ENCODE results near the gene ADCY5.

ADCY5 gene

DNA sequence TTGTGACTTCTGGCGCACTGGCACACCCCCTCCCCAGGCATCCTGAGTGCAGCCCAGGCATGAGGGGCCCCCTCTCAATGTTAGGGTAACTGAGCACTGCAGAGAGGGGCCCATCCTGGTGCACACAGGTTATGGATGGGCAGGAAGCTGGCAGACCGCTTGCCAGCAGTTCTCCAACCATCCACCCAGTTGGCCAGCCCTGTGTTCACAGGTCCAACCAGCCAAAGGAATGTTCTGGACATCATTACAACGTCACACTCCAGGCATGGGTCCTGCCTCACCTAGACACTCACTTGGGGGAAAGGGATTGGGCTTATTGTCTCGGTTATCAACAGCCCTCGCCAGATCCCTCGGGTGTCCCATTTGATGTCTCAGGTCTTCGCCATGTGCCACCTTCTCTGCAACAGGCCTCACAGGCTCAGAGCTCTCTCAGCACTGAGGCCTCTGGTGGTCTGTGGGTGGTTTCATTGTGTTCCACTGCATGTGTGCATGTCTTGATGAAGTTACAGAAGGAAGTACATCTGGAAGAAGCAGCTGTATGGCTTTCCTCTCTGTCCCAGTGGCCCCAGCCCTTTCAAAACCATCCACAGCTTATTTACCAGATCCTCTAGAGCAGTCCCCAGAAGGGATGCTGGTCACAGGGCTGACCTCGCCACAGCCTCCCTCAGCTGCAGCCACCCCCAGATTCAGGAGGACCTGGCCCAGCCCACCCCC is 23.7 kb downstream of the ADCY5 start:
- DNase-seq = no peak

- DNase-seq = no peak
Measured at GRCh38 chr3:123424321-123424998, 24.4 kb downstream of the ADCY5 start.

DNA sequence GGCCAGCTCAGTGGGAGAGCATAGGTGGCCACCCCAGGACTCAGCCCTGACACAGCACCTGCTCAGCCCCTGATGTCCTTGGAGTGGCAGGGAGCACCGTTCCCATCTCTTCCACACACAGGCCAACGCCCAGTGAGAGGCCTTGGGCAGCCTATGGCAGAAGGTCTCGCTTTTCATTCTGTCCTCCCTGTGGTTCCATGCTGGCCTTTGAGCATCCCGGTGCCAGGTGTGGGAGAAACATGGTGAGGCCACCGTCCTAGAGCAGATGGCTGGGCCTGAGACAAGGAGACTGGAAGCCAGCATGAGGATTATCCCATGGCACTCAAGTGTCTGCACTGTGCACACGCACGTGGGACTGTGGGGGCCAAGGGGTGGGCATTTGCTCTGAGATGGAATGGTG is 25.1 kb downstream of the ADCY5 start:
- DNase-seq = peak; percentile 47

DNA sequence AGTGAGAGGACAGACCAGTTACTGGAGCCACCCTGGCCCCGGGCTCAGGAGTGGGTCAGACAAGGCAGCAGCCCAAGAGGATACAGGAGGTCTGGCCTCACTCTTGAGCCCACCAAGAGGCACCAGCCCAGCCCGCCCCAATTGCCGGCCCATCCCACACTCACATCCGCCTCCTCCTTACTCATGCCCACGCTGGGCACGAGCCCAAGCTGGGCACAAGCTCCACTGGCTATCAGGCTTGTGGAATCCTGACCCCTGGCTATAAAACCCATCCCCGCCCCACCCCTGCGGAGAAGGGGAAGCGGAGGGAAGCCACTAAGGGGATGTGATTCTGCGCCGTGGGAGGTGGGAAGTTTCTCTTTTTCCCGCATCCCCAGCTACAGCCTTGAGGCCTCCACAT is 25.9 kb downstream of the ADCY5 start:
- DNase-seq = no peak

DNA sequence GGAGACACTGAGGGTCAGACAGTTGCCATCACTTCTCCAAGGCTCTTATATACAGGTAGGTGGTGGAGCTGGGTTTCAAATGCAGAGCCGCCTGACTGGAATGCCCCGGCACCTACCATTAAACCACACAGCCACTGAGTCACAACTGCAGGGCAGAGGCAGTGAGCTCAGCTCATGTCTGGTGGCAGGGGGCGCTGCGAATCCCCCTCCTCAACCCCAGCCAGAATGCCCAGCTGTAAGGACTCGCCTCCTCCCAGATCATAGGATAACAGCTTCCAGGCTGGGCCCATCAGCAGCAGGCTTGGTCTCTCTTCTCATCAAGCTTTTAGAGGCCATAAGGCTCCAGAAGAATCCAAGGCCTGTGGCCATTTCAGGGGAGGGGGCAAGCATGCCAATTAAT is 26.4 kb downstream of the ADCY5 start:
- DNase-seq = no peak

DNA sequence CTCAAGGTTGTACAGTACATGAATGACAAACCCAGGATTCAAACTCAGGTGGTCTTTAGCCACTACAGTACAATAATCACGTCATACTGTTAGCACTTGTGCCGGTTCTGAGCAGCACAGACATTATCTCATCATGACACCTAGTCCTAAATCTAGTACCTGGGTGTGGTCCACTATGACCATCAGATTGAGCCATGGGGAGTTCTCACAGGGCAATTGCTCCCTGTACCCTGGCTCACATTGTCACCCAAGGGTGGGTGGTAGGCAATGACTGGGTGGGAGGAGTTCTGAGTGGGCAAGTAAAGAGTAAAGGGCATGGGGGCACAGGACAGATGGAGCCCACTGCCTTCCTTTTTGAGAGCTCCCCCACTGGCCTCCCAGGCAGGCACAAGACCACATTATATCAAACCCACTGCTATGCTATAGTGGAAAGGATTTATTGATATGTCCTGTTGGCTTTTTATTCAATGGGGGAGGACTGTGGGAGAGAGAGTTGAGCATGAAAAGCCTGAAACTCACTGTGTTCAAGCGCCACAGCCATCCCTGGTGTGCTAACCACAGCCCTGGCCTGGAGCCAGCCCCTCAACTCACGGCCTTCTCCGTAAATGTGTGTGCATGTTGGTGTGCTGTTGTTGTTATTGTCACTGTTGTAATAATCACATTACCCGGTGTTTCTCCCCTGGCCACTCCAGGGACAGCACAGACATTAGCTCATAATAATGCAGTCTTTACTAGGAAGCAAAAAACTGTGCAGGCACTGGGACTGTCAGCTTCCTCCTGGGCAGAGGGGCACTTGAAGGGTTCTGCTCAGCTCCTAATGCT is 27.3 kb downstream of the ADCY5 start:
- DNase-seq = peak; percentile 32

DNA sequence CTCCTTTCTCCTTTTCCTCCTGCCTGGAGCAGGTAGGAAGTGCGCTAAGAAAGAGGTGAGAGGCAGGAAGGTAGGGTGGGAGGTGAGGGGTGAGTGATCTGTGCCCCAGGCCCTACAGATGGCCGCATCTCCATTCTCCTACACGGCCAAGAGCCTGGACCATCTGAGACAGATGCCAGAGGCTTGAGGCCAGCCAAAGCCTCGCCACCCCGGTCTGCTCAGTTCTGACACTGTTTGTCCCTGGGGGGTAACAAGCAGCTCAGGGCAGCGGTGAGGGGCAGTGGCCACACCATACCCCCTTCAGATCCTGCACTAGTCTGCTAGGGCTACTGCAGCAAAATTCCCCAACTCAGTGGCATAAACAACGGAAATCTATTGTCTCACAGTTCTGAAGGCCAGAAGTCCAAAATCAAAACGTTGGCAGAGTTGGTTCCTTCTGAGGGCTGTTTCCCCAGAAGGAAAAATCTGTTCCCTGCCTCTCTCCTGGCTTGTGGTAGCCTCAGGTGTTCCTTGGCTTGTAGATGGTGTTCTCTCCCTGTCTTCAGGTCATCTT is 28.4 kb downstream of the ADCY5 start:
- no peak for DNase-seq

DNA sequence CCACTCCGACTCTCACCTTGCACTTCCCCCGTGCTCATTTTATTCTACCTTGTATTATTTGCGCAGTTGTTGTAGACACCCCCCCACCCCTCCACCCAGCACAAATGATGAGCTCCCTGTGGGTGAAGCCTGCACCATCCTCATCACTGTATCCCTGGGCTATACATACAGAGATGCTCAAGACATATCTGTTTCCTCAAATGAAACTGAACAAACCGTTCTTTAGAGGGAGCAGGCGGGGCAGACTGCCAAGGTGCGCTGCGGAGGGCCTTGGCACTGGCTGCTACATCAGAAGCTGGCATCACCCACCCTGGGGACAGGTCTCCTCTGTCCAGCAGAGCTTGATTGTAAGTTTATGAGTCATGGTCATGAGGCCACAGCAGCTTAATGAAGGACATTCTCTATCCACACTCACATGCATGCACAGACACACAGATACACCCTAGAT is 29.0 kb downstream of the ADCY5 start:
- DNase-seq = no peak

GRCh38 chr3:123419181-123419849 is 29.6 kb downstream of the ADCY5 start:
- no peak for DNase-seq

GRCh38 chr3:123416647-123417046 is 32.2 kb downstream of the ADCY5 start:
- DNase-seq = no peak

DNA sequence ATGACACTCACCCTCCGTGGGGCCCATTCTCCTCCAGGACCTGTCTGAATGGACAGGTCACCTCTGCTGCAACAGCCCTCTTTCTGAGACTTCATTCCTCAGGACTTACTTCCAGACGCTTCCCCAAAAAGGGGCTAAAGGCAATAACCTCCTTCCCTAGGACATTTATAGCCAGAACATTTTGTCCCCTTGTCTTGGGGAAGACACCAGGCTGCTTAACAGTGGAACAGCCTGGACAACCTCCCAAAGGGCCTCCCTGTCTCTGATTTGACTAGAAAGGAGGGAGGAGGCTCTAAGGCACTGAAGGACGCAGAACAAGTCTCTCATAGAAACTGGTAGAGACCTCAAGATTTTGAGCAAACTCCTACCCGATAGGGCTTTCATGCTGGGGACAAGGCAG is 32.7 kb downstream of the ADCY5 start:
- DNase-seq = no peak

DNA sequence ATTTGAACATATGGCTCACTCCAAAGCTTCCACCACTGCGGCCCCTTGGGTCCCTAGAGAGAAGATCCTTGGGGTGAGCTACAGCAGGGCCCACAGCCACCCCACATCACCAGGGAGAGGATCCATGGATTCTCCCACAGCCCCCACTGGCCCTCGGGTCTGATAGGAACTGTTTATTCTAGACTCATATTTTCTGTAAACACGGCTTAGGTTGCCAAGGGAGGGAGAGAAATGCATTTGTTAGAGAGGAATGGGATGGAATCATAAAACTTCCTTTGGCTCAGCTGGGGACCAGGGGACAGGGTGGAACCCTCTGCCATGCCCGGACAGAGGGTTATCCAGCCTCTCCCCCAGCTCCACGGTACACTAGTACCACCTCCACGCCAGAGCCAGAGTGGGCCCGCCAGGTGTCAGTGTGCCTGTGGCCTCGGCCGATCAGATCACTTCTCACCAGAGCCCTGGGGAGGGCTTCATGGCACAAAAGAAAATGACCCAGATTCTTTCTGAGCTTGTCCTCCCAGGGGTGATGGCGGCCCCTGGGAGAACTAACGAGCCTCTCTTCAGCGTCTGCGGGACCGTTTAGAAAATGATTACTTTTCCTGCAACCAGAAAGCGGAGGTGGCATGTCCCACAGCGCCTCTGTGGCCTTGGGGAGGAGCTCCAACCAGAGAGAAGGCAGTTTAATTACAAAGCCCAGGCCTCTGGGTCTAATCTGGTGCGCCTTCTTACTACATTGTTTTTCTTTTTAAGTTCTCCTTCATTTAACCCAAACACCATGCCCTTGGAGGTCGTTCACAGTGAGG is 33.7 kb downstream of the ADCY5 start:
- DNase-seq = no peak

- DNase-seq = no peak
Measured at GRCh38 chr3:123412811-123413604, 35.9 kb downstream of the ADCY5 start.

DNA sequence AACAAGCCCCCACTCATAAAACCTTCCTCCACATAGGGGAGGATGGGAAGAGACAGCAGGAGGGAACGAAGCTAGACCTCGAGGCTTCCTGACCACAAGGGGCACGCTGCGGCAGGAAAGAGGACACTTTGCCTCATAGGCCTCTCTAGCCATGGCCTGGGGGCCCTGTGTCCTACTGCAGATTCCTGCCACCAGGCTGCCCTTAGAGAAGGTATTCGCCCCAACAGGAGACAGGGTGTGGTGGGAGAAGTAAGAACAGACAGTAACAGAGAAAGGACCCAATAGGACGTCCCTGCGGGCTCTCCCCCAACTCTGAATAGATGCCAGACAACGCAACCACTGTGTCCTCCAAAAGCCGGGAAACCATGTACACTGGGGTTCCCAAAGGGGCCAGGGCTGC is 36.8 kb downstream of the ADCY5 start:
- DNase-seq = no peak

DNA sequence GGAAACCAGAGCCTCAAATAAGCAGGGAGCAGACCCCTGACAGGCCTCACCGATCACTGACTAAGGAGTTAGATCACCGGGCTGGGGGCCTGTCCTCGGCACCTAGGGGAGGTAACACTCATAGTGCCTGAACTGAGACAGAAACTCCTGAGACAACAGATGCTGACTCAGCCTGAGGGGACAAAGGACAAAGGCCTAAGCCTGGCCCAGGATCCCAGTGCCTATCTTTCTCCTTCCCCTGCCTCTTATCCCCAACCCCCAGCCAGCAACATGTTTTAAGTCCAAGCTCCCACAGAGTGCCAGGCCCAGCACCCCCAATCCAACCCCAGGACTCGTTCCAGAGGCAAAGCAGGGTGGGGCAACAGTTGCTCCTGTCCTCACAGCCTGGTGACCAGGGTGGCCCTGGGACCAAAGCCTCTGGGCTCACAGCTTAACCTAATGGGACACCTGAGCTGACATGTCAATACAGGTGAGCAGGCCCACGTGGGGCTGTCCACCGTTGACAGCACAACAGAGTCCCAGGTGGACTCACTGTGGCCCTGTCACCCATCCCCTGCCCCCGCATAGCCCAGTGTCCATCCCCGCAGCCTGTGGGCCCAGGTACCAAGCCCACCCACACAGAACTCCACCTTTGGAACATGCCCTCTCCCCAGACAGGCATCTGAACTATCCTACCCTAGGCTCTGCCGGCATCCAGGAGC is 37.4 kb downstream of the ADCY5 start:
- DNase-seq = no peak

- no peak for DNase-seq
Measured at GRCh38 chr3:123410149-123410515, 38.8 kb downstream of the ADCY5 start.

DNA sequence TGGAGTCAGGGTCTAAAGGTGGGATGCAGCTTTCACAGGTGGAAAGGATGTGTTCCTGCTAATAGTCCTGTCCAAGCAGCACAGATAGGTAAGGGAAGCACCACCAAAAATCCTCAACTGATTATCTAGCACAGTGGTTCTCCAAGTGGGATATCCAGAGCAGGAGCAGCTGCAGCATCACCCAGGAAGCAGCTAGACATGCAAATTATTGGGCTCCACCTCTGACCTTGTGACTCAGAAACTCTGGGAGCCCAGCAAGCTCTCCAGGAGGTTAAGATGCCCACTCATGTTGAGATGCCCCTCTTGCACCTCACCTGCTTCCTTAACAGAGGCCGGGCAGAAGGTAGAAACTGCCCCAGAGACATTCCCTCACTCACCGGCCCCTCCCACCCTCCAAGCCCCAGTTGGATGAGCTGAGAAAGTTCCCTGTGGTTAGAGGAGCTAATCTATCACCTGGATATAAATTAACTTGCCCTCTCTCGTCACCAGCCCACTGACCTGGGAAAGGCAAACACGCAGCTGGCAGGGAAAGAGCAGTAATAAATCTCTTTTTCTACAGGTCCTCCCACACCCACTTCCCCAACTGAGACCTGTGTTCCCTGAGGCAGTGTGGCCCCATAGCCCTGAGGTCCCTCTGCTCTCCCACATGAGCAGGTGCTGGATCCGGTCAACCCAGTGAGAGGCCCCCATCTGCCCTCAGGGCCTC is 39.3 kb downstream of the ADCY5 start:
- no peak for DNase-seq

- no peak for DNase-seq
Measured at GRCh38 chr3:123406598-123406997, 42.3 kb downstream of the ADCY5 start.

DNA sequence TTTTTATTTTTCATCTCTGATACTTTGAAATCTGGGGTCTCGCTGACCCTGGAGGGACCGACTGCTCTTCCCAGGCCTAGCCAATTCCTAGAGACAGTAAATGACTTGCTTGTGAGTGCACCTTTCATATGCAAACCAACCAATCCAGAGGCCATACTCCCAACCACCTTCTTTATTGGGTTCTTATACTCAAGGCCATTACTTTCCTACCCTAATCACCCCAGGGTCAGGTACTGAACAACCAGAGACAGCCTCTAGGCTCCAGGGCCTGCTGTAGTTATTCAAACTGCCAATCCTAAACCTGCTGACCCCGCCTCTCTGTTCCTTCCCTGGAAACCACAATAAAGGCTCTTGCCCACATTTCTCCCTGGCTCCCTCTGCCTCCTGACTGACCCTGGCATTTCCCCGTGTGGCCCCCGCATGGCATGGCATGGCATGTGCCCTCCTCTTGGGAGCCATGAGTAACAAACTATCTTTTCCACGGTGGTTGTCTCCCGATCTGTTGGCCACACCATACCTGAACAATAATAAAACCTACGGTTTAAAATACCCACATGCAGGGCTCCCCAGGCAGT is 42.9 kb downstream of the ADCY5 start:
- no peak for DNase-seq

- DNase-seq = no peak
Measured at GRCh38 chr3:123405021-123405420, 43.9 kb downstream of the ADCY5 start.

Measured in NCI-H82 (cell line).